ENCODE measurements around the gene ACVRL1.

ACVRL1 gene

GRCh38 chr12:51971679-51972421, 64.5 kb downstream of the ACVRL1 start:
- no peak for FAIRE-seq

- FAIRE-seq, result no peak
Measured at GRCh38 chr12:51972422-51972812, 65.1 kb downstream of the ACVRL1 start.

DNA sequence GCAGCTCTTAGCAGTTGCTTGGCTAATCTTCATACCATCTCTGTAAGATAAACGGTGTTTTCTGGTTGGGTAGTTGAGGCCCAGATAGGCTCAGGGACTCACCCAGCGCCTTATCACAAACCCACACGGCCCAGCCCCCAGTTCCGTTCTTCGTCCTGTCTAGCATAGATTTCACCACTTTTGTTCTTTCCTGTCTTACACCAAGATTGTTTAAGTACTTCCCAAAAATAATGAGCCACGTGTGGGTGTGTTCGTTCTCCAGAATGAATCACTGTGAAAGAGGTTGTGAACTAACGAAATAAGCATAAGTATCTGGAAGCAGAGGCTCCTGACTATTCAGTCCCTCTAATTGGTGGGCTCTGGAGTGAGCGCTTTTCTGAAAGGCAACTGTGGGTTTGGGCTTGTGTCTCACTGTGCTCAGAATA, 65.6 kb downstream of the ACVRL1 start:
- FAIRE-seq, result no peak
